GM19035 (cell line): Measurements from ENCODE around the gene HOXD4.

Source experiments
- ATAC-seq: cut with Tn5 transposase; IDR thresholded peaks from one replicate; pipeline ENCODE4 v1.9.1; 2021; ENCODE audit not compliant: unreplicated experiment

HOXD4 gene

GRCh38 chr2:176156807-176157498 is 5.6 kb downstream of the HOXD4 start, which contains the start of gene HOXD3:
HOXD3 (plus strand) TSS chr2:176157307; CDS start chr2:176169115, 11,808 bp downstream.
- ATAC-seq: no peak

DNA sequence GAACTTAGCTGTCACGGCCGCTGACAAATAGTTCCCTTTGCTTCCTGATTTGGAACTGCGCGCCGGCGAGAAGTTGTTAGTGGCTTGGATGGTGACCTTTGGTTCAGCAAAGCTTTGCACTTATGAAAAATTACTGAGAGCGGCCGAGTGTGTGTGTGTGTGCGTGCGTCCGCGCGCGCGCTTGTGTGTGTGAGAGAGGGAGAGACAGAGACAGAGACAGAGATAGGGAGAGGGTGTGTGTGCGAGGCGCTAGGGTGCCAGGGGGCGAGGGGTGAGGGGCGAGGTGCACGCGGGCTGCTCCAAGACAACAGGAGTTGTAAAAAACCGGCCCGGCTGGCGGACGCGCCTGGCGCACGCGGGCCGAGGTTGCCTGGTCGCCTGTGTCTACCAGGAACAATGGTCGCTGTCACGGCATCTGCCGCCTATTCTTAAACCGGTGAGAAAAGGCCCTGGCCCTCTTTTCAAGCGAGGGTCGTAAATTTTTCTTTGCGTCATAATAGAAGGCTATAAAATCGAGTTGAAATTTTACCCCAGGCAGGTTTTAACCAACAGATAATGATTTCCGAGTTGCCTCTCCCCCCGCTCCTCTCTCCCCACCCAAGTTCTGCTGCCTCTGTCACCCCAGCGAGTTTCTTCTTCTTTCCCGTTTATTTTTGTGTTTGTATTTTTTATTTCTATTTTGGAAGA is 6.3 kb downstream of the HOXD4 start:
- no peak for ATAC-seq

DNA sequence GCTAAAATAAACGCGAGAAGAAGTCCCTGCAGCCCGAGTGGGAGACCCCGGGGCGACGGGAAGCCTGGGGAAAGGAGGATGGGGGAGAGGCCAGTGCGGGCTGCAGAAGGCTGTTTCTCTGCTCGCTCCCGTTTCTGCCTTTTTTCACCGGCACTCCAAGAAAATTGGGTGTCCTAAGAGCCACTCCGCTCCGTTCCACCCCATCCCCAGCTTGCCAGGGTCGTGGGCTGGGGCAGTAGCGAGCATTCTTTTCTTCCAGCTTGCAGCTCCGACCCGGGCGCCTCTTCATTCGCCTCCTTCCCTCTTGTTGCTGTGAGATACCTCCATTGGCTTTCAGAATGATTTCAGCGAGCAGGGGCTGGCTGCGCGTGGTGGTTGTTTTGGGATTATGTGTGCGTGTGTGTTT is 6.8 kb downstream of the HOXD4 start:
- no peak for ATAC-seq

GRCh38 chr2:176158855-176159662 is 7.7 kb downstream of the HOXD4 start:
- no peak for ATAC-seq

- ATAC-seq: no peak
Measured at GRCh38 chr2:176159663-176160250, 8.4 kb downstream of the HOXD4 start.

DNA sequence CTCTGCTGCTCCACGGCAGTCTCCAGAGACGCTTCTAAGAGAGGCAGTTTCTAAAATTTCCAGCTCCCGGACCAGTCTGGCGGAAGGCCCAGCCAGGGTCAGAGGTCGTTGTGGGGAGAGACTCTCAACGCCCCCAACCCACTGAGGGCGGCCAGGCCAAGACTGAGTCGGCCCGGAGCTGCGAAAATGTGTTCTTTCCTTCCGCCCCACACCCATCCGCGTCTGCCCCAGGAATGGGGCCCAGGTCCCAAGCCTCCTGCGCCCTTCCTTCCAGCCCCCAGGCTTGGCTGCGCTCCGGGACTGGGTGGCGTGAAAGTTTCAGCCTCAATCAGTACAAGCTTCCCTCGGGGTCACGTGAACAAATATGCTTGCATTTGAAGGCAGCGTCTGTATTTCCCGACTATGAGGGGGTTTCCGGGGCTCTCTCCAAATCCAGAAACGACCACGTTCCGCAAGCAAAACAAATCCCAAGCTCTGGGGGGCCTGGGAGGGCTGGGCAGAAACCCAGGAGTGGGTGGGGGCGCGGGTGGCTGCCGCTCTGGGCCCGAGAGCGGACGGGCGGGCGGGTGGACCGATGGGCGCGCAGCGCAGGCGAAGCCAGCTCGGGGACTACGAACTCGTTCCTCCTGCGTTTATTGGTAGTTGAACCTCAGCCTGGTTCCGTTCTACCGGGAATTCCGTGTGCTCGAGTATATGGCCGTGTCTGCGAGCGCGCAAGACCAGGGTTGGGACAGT is 9.1 kb downstream of the HOXD4 start:
- no peak for ATAC-seq

- no peak for ATAC-seq
Measured at GRCh38 chr2:176160986-176161824, 9.9 kb downstream of the HOXD4 start.

DNA sequence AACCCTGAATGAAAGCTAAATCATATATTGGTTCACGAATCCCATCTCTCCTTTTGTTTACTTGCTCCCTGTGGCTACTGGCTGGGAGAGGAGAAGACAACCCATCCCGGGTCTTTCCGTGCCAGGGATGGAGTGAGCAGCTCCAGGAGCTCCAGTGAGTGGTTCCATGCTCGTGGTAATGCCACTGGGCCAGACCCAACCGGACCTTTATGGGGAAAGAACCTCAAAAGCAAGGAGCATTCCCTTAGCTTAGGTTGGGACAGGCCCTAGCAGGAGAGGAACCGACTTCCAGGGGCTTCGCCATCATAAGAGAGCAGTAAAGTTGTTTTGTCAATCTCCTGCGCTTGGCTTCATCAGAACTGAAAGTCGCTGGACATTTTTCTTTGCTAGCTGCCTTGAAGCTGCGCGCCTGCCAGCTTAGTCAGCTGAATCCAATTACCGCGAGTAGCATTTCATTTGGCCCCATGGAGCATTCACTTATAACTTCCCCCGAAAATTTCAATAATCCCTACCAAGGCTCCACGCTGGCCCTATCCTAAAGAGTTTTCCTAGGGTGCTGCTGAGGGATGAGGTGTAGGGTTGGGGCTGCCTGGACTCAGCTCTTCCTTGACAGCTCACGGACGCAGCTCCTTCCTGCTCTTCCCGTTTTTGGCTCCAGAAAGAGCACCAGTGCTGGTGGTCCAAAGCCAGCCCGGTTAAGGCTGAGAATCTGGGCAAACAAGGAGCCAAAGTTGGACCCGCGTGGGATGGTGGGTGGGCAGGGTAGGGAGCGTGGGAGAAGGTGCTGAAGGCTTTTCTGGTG is 10.7 kb downstream of the HOXD4 start:
- ATAC-seq: no peak

DNA sequence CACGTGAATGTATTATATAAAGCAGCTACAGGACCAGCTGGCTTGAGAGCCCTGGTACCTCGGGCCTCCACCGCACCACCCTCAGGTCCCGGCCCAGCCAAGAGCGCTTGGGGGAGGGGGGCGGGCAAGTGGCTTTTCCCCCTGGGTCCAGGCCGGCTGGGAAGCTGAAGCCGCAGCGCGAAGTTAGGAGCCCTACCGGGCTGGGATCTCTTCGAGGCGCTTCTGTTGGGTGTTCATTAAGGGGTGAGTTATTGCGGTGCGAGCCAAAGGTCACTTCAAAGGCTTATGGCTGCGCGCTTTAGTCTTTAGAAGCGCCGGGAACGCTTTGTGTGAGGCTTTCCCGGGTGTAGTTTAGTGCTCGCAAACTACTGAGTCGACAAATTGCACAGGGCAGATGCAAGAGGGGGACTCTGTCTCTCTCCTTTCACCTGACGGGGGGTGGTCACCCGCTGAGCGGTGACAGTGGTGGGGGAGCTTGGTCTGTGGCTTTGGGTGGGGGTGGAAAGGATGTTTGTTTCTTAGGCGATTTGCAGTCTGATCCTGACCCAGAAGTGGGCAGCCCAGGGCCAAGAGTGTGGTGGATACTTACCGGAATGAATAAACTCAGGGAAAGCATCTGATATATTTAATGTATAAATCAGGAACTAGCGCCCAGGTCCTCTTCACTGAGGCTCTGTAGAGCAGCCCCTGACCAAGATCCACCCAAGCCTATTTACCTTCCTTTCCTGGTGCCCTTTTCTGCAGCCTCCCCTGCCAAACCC is 11.7 kb downstream of the HOXD4 start:
- ATAC-seq: no peak

- no peak for ATAC-seq
Measured at GRCh38 chr2:176163672-176164056, 12.3 kb downstream of the HOXD4 start.

DNA sequence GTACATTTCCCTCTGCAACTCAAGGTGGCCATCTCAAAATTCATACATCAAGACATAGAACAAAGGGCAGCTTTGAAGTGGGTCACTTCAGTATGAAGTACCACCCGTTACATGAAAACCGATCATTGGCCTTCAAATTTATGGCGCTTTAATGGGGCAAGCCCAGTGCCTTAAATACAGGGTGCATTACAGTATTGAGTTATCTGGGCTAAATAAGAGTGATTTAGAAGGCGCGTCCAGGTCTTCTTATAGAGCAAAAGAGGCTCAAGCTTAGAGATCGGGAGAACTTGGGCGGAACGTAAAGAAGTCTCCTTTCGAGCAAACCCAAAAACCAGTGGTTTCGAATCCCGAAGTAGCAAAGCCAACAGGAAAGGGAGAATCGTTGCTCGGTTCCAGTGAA is 12.9 kb downstream of the HOXD4 start:
- no peak for ATAC-seq

DNA sequence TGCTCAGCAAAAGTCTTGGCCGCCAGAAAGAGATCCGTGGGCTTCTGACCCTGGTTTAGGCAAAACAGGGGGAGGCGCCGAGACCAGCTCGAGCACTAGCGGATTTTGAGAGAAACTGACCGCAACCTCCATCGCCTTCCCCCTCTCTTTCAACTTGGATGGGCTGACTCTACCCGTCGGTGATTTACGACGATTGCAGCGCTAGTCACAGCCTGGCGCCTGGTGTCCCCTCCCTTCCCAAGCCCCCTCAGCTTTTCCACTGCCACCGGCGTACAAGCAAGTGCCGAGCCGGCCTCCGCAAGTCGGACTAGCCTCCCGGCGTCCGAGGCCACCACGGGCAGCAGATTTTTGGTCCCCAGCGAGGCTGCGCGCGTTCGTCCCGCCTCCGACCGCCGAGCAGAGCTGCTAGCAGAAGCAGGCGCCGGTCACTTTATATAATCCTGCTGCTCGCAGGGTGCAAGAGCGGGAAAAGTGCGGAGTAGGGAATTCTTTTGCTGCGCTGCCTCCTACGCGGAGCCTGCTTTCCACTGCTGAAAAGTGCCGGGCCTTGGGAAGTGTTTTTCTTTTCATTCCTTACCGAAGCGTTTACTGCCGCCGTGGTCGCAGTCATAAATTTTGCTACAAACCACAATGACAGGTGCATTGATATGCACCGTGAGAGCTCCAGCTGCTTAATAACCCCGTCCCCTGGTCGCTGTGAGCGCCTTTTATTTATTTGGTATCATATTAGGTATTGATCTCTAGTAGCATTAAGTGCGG is 13.4 kb downstream of the HOXD4 start:
- ATAC-seq: no peak

- ATAC-seq: no peak
Measured at GRCh38 chr2:176165370-176166050, 14.2 kb downstream of the HOXD4 start.

DNA sequence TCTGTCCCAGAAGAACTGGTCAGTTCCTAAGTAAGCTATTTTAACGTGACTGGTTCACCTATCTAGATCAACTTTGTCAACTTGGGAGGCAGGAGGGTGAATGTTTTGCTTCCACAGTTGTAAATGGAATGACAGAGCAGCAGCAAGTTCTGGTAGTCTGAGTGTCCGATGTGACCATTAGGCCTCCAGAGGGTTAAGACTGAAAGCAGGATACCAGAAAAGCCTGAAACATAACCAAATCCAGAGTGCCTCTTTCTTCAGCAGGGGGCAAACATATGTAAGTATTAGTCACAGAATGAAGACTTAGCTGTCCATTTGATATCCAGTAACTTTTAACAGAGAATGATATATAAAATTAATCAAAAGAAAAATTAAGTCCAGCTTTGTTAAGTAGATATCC is 14.9 kb downstream of the HOXD4 start:
- ATAC-seq: no peak

- ATAC-seq: no peak
Measured at GRCh38 chr2:176167398-176167797, 16.0 kb downstream of the HOXD4 start.

- no peak for ATAC-seq
Measured at GRCh38 chr2:176169181-176169580, 17.8 kb downstream of the HOXD4 start.

GRCh38 chr2:176169711-176170110 is 18.4 kb downstream of the HOXD4 start:
- ATAC-seq: no peak
